GM06990 (cell line): Measurements from ENCODE around the gene TPPP2.

ENCODE experiments used
- DNase-seq: peaks from one replicate; pipeline ENCODE4 v3.0.0-alpha.2; 2011; ENCODE audit not compliant: insufficient read length; ENCODE audit errors: extremely low read depth
- H3K27me3 ChIP-seq: replicated peaks from 2 replicates; pipeline ENCODE4 v1.6.0; 2011; ENCODE audit warnings: low read length; ENCODE audit not compliant: control insufficient read depth, insufficient read depth
- H3K36me3 ChIP-seq: 2 replicates; pipeline ENCODE4 v1.5.1; 2011; ENCODE audit warnings: low read length; ENCODE audit not compliant: control insufficient read depth, insufficient read depth
- H3K4me3 ChIP-seq: replicated peaks from 2 replicates; pipeline ENCODE4 v1.5.1; 2011; ENCODE audit warnings: low read depth, mild to moderate bottlenecking, control low read depth, low read length
- CTCF ChIP-seq: IDR thresholded peaks from 2 replicates; pipeline ENCODE4 v1.5.1; 2011; ENCODE audit warnings: low read length, control low read depth, mild to moderate bottlenecking, inconsistent platforms; ENCODE audit not compliant: insufficient read depth, poor library complexity, severe bottlenecking

The TPPP2 gene

DNA sequence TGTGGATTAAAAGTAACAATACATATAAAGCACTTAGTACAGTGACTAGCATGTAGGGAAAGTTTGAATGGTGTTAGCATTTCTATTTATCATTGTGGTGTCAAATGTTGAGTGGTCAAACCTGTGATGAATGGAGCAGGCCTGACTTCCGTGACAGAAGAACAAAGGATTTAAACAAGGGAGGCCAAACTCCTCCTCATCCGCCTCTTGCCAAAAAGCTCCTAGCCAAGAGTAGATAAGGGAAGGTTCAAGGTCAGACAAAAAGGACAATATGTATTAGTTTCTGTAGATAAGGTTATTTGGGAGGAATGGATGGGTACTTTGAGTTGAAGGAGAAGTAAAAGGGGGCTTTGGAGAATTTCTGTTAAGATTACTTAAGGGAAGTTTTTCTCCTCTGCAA is 18.6 kb downstream of the TPPP2 start:
- TF ChIP-seq CTCF, result no peak
- DNase-seq, result no peak
- no peaks in the 10 kb centered on the region; the same call in none of the 2 replicates for H3K27me3 ChIP-seq
- no peaks in the 10 kb centered on the region for H3K36me3 ChIP-seq
- no peak overlapping the region for H3K4me3 ChIP-seq

GRCh38 chr14:21049271-21049673 is 19.3 kb downstream of the TPPP2 start:
- H3K36me3 ChIP-seq, result no peaks in the 10 kb centered on the region
- no peaks in the 10 kb centered on the region; the same call in 1 of the 2 replicates for H3K27me3 ChIP-seq
- H3K4me3 ChIP-seq, result no peak overlapping the region
- TF ChIP-seq CTCF, result no peak
- DNase-seq, result no peak

- Histone ChIP-seq H3K27me3 (no peaks in the 10 kb centered on the region; the same call in 1 of the 2 replicates), H3K4me3 (no peak overlapping the region), H3K36me3 (no peaks in the 10 kb centered on the region)
- no peak for DNase-seq
- TF ChIP-seq CTCF, result no peak
Measured at GRCh38 chr14:21050597-21050996, 20.6 kb downstream of the TPPP2 start.

DNA sequence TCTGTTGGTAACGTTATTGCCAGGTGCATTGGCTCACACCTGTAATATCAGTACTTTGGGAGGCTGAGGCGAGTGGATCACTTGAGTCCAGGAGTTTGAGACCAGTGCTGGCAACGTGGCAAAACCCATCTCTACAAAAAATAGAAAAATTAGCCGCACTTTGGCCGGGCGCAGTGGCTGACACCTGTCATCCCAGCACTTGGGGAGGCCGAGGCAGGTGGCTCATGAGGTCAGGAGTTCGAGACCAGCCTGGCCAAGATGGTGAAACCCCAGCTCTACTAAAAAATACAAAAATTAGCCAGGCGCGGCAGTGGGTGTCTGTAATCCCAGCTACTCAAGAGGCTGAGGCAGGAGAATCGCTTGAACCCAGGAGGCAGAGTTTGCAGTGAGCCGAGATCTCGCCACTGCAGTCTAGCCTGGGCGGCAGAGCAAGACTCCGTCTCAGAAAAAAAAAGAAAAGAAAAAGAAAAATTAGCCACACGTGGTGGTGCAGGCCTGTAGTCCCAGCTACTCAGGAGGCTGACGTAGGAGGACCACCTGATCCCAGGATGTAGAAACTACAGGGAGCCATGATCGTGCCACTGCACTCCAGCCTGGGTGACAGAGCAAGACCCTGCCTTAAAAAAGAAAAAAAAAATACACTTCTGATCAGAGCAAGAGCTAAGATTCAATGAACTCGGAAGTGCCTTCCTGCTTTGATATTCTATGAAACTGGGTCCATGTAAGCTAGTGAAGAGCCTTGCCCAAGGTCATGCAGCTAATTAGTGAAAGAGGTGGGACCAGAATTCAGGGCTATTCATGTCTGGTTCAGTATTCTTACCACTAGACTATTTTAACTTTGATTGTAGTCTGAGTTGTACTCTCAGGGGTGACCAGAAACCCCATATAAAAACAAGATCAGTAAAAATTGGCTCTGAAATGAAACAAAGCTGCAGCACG is 23.4 kb downstream of the TPPP2 start:
- no peak for TF ChIP-seq CTCF
- DNase-seq, result no peak

DNA sequence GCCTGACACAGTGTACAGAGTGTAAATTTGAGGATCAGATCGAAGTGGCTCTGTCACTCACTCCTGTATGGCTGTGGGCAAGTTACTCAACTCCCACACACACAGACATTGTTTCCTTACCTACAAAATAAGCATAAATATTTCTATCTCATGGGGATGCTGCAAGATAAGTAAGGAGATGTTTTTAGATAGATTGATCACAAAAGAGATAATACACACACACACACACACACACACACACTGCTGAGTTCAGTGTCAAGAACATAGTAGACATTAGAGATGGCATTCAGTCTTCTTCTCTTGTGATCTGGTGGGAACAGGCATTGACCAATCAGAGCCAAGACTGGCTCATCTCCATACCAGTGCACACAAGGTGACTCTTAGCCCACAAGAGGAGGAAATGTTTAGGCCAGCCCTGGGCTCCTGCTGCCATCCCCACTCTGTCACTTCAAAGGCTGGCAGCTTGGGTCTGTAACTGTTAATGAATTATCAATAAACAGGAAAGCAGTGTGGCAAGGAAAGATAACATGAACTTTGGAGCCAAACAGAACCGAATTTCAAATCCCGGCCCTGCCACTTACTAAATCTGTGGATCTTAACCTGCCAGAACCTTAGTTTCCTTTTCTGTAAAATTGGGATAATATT is 24.2 kb downstream of the TPPP2 start:
- no peak for TF ChIP-seq CTCF
- Histone ChIP-seq H3K36me3 (no peaks in the 10 kb centered on the region), H3K4me3 (no peak overlapping the region), H3K27me3 (no peaks in the 10 kb centered on the region)
- no peak for DNase-seq

More for the DNA sequence above, 23.4 kb downstream of the TPPP2 start:
- no peaks in the 10 kb centered on the region for H3K36me3 ChIP-seq
- no peak overlapping the region for H3K4me3 ChIP-seq
- no peaks in the 10 kb centered on the region for H3K27me3 ChIP-seq
